Measurements from ENCODE around the gene CPO. TPM values are rescaled to one million over a fixed set of nuclear protein-coding genes. Genes with fewer than 3 reads are reported as not detected.

Gene CPO
- total RNA-seq, 1 donor: not detected

GRCh38 chr2:206962966-206963365 is 23.6 kb downstream of the CPO start:
- H3K27ac ChIP-seq (ENCODE audit: low read depth, low read length): no peak overlapping the region
- H3K4me3 ChIP-seq (ENCODE audit: insufficient read depth, low read length): peak overlapping the region; percentile 51
- H3K27me3 ChIP-seq (ENCODE audit: insufficient read depth, low read length): no peaks in the 10 kb centered on the region
- no peaks in the 10 kb centered on the region for H3K36me3 ChIP-seq (ENCODE audit: insufficient read depth, low read length)
- no peaks in the 10 kb centered on the region for H3K9me3 ChIP-seq (ENCODE audit: low read depth, low read length)
- H3K79me2 ChIP-seq (ENCODE audit: insufficient read depth, low read length): no peaks in the 10 kb centered on the region
- H2AFZ ChIP-seq (ENCODE audit: low read length): peak overlapping the region; percentile 38
- H3K4me2 ChIP-seq (ENCODE audit: insufficient read depth, low read length): peak overlapping the region; percentile 63
- TF ChIP-seq CTCF (IDR thresholded peaks at IDR 0.05; ENCODE audit: extremely low read depth, low read depth, low read length): no peak
- DNase-seq (ENCODE audit: insufficient read length, low spot score, missing footprints): no peak
- H3K4me1 ChIP-seq (ENCODE audit: insufficient read depth, low read length): peaks cover under 1% of the 10 kb centered on the region
- no peaks in the 10 kb centered on the region for H4K20me1 ChIP-seq (ENCODE audit: insufficient read depth, low read length)

GRCh38 chr2:206968134-206969086 is 29.1 kb downstream of the CPO start:
- Histone ChIP-seq H4K20me1 (ENCODE audit: insufficient read depth, low read length) (no peaks in the 10 kb centered on the region), H3K79me2 (ENCODE audit: insufficient read depth, low read length) (no peaks in the 10 kb centered on the region), H3K36me3 (ENCODE audit: insufficient read depth, low read length) (no peaks in the 10 kb centered on the region), H3K27me3 (ENCODE audit: insufficient read depth, low read length) (no peaks in the 10 kb centered on the region), H2AFZ (ENCODE audit: low read length) (no peak overlapping the region), H3K9me3 (ENCODE audit: low read depth, low read length) (no peaks in the 10 kb centered on the region), H3K4me1 (ENCODE audit: insufficient read depth, low read length) (peaks cover 11% of the 10 kb centered on the region), H3K4me2 (ENCODE audit: insufficient read depth, low read length) (no peak overlapping the region), H3K4me3 (ENCODE audit: insufficient read depth, low read length) (no peak overlapping the region), H3K27ac (ENCODE audit: low read depth, low read length) (no peak overlapping the region)
- TF ChIP-seq CTCF (IDR thresholded peaks at IDR 0.05; ENCODE audit: extremely low read depth, low read depth, low read length): no peak
- DNase-seq (ENCODE audit: insufficient read length, low spot score, missing footprints): peak; percentile 55

GRCh38 chr2:206969192-206969591 is 29.9 kb downstream of the CPO start:
- no peak for DNase-seq (ENCODE audit: insufficient read length, low spot score, missing footprints)
- Histone ChIP-seq H3K4me2 (ENCODE audit: insufficient read depth, low read length) (no peak overlapping the region), H3K9me3 (ENCODE audit: low read depth, low read length) (no peaks in the 10 kb centered on the region), H3K4me3 (ENCODE audit: insufficient read depth, low read length) (no peak overlapping the region), H3K27ac (ENCODE audit: low read depth, low read length) (no peak overlapping the region), H3K27me3 (ENCODE audit: insufficient read depth, low read length) (no peaks in the 10 kb centered on the region), H3K36me3 (ENCODE audit: insufficient read depth, low read length) (no peaks in the 10 kb centered on the region), H2AFZ (ENCODE audit: low read length) (no peak overlapping the region), H3K4me1 (ENCODE audit: insufficient read depth, low read length) (peaks cover 11% of the 10 kb centered on the region), H4K20me1 (ENCODE audit: insufficient read depth, low read length) (no peaks in the 10 kb centered on the region), H3K79me2 (ENCODE audit: insufficient read depth, low read length) (no peaks in the 10 kb centered on the region)
- no peak for TF ChIP-seq CTCF (IDR thresholded peaks at IDR 0.05; ENCODE audit: extremely low read depth, low read depth, low read length)

- DNase-seq (ENCODE audit: insufficient read length, low spot score, missing footprints): no peak
- no peaks in the 10 kb centered on the region for H4K20me1 ChIP-seq (ENCODE audit: insufficient read depth, low read length)
- H3K27me3 ChIP-seq (ENCODE audit: insufficient read depth, low read length): no peaks in the 10 kb centered on the region
- TF ChIP-seq CTCF (IDR thresholded peaks at IDR 0.05; ENCODE audit: extremely low read depth, low read depth, low read length): no peak
- no peak overlapping the region for H3K4me3 ChIP-seq (ENCODE audit: insufficient read depth, low read length)
- no peak overlapping the region for H3K27ac ChIP-seq (ENCODE audit: low read depth, low read length)
- no peaks in the 10 kb centered on the region for H3K79me2 ChIP-seq (ENCODE audit: insufficient read depth, low read length)
- no peaks in the 10 kb centered on the region for H3K36me3 ChIP-seq (ENCODE audit: insufficient read depth, low read length)
- no peak overlapping the region for H2AFZ ChIP-seq (ENCODE audit: low read length)
- peaks cover 11% of the 10 kb centered on the region for H3K4me1 ChIP-seq (ENCODE audit: insufficient read depth, low read length)
- no peaks in the 10 kb centered on the region for H3K9me3 ChIP-seq (ENCODE audit: low read depth, low read length)
- H3K4me2 ChIP-seq (ENCODE audit: insufficient read depth, low read length): no peak overlapping the region
These were observed 31.5 kb downstream of the CPO start for GRCh38 chr2:206970589-206971360.
